PC-9 (cell line): Measurements from ENCODE around the gene ADGRA3. TPM values are rescaled to one million over a fixed set of nuclear protein-coding genes. Genes with fewer than 3 reads are reported as not detected.

Source experiments
- BruUV-seq: library from RNA; stranded (reverse); fragments of 400-500 nt; replicated peaks from 2 replicates; lab custom pipeline; 2021; lab: Mats Ljungman, UMichigan
- CTCF ChIA-PET: fragments of 300-600 bp; sonication (Branson Sonifier 250); formaldehyde crosslinking; loops from one replicate; lab custom pipeline; 2022; ENCODE audit warnings: antibody characterized with exemption; lab: Charles Lee
- POLR2A ChIA-PET: fragments of 300-600 bp; sonication (Branson Sonifier 250); formaldehyde crosslinking; loops from one replicate; lab custom pipeline; 2022; ENCODE audit warnings: antibody characterized with exemption; ENCODE audit not compliant: unreplicated experiment; lab: Charles Lee
- DNase-seq, 2 experiments: peaks; one replicate each; pipeline versions ENCODE4 v3.0.0 to v3.0.0-alpha.2; 2015 to 2022; ENCODE audit warnings: mixed read lengths in 1 of 2
- H2AFZ ChIP-seq: fragments of 200-600 bp; sonication (generic); 2 replicates; pipeline ENCODE4 v1.8.1; 2017; ENCODE audit warnings: antibody characterized with exemption
- H3F3A ChIP-seq: fragments of 200-600 bp; sonication (generic); 2 replicates; pipeline ENCODE4 v1.8.1; 2017; ENCODE audit warnings: antibody characterized with exemption, mild to moderate bottlenecking, low read depth; ENCODE audit not compliant: insufficient read depth
- H3K27ac ChIP-seq: fragments of 200-600 bp; sonication (generic); 2 replicates; pipeline ENCODE4 v1.6.1; 2016; ENCODE audit warnings: mixed run types
- H3K27me3 ChIP-seq: fragments of 200-600 bp; sonication (generic); 2 replicates; pipeline ENCODE4 v1.6.1; 2016; ENCODE audit warnings: low read depth, mixed run types; ENCODE audit not compliant: insufficient read depth
- H3K36me3 ChIP-seq: fragments of 200-600 bp; sonication (generic); 2 replicates; pipeline ENCODE4 v1.6.1; 2016; ENCODE audit warnings: low read depth, mixed run types
- H3K4me1 ChIP-seq: fragments of 200-600 bp; sonication (generic); replicated peaks from 2 replicates; pipeline ENCODE4 v1.6.1; 2016; ENCODE audit warnings: mixed run types; ENCODE audit not compliant: insufficient read depth
- H3K4me2 ChIP-seq: fragments of 200-600 bp; sonication (generic); 2 replicates; pipeline ENCODE4 v1.6.1; 2017; ENCODE audit warnings: mixed run types
- H3K4me3 ChIP-seq: fragments of 200-600 bp; sonication (generic); 2 replicates; pipeline ENCODE4 v1.6.1; 2016; ENCODE audit warnings: mixed run types
- H3K79me2 ChIP-seq: fragments of 200-600 bp; sonication (generic); 2 replicates; pipeline ENCODE4 v1.6.1; 2017; ENCODE audit warnings: low read depth, mixed run types
- H3K9me2 ChIP-seq: fragments of 200-600 bp; sonication (generic); 2 replicates; pipeline ENCODE4 v1.8.1; 2017; ENCODE audit warnings: mild to moderate bottlenecking; ENCODE audit not compliant: insufficient read depth
- H3K9me3 ChIP-seq: fragments of 200-600 bp; sonication (generic); 2 replicates; pipeline ENCODE4 v1.8.1; 2016; ENCODE audit warnings: low read depth; ENCODE audit not compliant: insufficient read depth
- H4K20me1 ChIP-seq: fragments of 200-600 bp; sonication (generic); 2 replicates; pipeline ENCODE4 v1.8.1; 2017; ENCODE audit not compliant: insufficient read depth
- EZH2 ChIP-seq: fragments of 200-600 bp; sonication (generic); IDR thresholded peaks from 2 replicates; pipeline ENCODE4 v1.8.0; 2017; ENCODE audit warnings: antibody characterized with exemption, low read depth
- intact Hi-C: fragments of 100-400 bp; cut with micrococcal nuclease; formaldehyde crosslinking; loops from one replicate; pipeline ENCODE4 v1.10.0; 2022; ENCODE audit not compliant: unreplicated experiment
- total RNA-seq: library from RNA; stranded (reverse); gene quantifications from 2 replicates; pipeline ENCODE4 v1.2.3, GENCODE V29; 2021
- TF ChIP-seq, protein P1 (sequence below): fragments of 200-600 bp; sonication (generic); conservative IDR thresholded peaks from 2 replicates; pipeline ENCODE4 v1.6.1; 2017; ENCODE audit warnings: mixed run types, antibody characterized with exemption, mild to moderate bottlenecking, moderate library complexity

The ADGRA3 gene
- total RNA-seq, 1 experiment from 2014 or later = 40.5 TPM

DNA sequence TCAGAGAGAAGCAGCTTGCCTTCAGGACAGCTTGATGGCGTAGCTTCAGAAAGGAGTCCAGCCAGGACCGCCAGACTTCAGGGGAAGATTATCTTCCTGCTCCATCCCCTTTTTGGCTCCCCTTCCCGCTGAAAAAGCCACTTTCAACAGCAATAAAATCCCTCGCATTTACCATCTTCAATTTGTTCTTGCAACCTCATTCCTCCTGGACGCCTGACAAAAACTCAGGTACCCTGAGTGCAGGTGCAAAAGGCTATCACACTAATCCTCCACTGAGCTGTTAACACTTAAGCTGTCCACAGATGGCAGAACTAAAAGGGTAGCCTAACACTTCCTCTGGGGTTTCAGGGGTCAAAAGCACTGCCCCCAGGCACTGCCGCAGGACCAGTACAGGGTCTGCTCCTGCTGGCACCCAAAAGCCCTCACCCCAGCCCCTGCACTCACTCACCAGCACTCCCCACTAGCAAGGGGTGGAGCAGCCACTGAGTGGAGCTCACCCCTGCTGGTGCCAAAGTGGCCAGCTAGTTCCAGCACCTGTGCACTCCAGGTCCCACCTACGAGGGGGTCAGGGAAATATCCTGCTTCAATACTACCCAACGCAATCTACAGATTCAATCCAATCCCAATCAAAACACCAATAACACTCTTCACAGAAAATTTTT, 145.8 kb downstream of the ADGRA3 start:
- no peaks in the 10 kb centered on the region for H3K9me3 ChIP-seq
- POLR2A ChIA-PET = no interaction called here
- no peaks in the 10 kb centered on the region for H3K79me2 ChIP-seq
- H3K4me2 ChIP-seq = no peak overlapping the region
- H3K4me3 ChIP-seq = no peak overlapping the region
- H2AFZ ChIP-seq = no peak overlapping the region
- H3F3A ChIP-seq = no peaks in the 10 kb centered on the region
- no peaks in the 10 kb centered on the region for H3K36me3 ChIP-seq
- intact Hi-C loops = no loop called here
- no peak for DNase-seq
- TF ChIP-seq, protein P1, sequence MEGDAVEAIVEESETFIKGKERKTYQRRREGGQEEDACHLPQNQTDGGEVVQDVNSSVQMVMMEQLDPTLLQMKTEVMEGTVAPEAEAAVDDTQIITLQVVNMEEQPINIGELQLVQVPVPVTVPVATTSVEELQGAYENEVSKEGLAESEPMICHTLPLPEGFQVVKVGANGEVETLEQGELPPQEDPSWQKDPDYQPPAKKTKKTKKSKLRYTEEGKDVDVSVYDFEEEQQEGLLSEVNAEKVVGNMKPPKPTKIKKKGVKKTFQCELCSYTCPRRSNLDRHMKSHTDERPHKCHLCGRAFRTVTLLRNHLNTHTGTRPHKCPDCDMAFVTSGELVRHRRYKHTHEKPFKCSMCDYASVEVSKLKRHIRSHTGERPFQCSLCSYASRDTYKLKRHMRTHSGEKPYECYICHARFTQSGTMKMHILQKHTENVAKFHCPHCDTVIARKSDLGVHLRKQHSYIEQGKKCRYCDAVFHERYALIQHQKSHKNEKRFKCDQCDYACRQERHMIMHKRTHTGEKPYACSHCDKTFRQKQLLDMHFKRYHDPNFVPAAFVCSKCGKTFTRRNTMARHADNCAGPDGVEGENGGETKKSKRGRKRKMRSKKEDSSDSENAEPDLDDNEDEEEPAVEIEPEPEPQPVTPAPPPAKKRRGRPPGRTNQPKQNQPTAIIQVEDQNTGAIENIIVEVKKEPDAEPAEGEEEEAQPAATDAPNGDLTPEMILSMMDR = no peak
- no peak for TF ChIP-seq EZH2
- H3K9me2 ChIP-seq = no peaks in the 10 kb centered on the region
- BruUV-seq = no TSS peak
- H3K27ac ChIP-seq = no peak overlapping the region
- no peaks in the 10 kb centered on the region for H3K4me1 ChIP-seq
- H4K20me1 ChIP-seq = no peaks in the 10 kb centered on the region
- H3K27me3 ChIP-seq = no peaks in the 10 kb centered on the region
- CTCF ChIA-PET = no interaction called here

DNA sequence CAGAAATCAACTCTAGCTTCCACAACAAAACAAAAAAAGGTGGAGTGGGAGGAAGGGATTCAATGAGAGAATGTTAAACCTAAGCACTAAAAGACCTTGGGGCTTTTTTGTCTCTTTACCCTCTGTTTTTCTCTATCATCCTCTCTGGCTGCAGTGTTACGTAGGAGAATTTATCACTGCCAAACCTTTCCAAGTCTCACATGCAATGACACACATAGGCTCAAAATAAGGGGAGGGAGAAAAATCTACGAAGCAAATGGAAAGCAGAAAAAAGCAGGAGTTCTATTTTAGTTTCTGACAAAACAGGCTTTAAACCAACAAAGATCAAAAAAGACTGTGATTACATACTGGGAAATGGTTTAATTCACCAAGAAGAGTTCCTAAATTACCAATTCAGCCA, 152.1 kb downstream of the ADGRA3 start:
- Histone ChIP-seq H3K4me3 (no peak overlapping the region), H3K27ac (no peak overlapping the region), H3K79me2 (no peaks in the 10 kb centered on the region), H3K36me3 (no peaks in the 10 kb centered on the region), H2AFZ (no peak overlapping the region), H4K20me1 (no peaks in the 10 kb centered on the region), H3K27me3 (no peaks in the 10 kb centered on the region), H3K4me2 (no peak overlapping the region), H3F3A (no peaks in the 10 kb centered on the region), H3K4me1 (no peaks in the 10 kb centered on the region), H3K9me3 (no peaks in the 10 kb centered on the region), H3K9me2 (no peaks in the 10 kb centered on the region)
- no peak for TF ChIP-seq EZH2
- TF ChIP-seq, protein P1 = no peak
- ChIA-PET POLR2A (no interaction called here), CTCF (no interaction called here)
- BruUV-seq = no TSS peak
- intact Hi-C loops = no loop called here
- DNase-seq = no peak

GRCh38 chr4:22363036-22363435, 152.8 kb downstream of the ADGRA3 start:
- Histone ChIP-seq H3F3A (no peaks in the 10 kb centered on the region), H3K9me3 (no peaks in the 10 kb centered on the region), H4K20me1 (no peaks in the 10 kb centered on the region), H3K27ac (no peak overlapping the region), H3K4me3 (no peak overlapping the region), H3K9me2 (no peaks in the 10 kb centered on the region), H2AFZ (no peak overlapping the region), H3K27me3 (no peaks in the 10 kb centered on the region), H3K4me2 (no peak overlapping the region), H3K36me3 (no peaks in the 10 kb centered on the region), H3K4me1 (no peaks in the 10 kb centered on the region), H3K79me2 (no peaks in the 10 kb centered on the region)
- POLR2A ChIA-PET = no interaction called here
- TF ChIP-seq, protein P1 = no peak
- TF ChIP-seq EZH2 = no peak
- CTCF ChIA-PET = no interaction called here
- intact Hi-C loops = no loop called here
- DNase-seq = no peak
- BruUV-seq = no TSS peak
